OCI-LY3 (cell line): ENCODE data around the gene EEA1.

Source experiments
- CTCF ChIP-seq: fragments of 200-600, 300-600 bp; sonication (generic); IDR thresholded peaks from 2 replicates; pipeline ENCODE4 v1.5.1; 2014; ENCODE audit warnings: antibody characterized with exemption, low read length, low read depth
- EZH2phosphoT487 ChIP-seq: fragments of 200-600 bp; shearing (Covaris generic); IDR thresholded peaks from 2 replicates; pipeline ENCODE4 v1.6.1; 2018; ENCODE audit warnings: antibody characterized with exemption, mixed run types, low read depth

- no peak for TF ChIP-seq CTCF
- no peak for TF ChIP-seq EZH2phosphoT487
These were observed 192.5 kb downstream of the EEA1 start for GRCh38 chr12:92736605-92737004.
